GM23338 (cell line): Measurements from ENCODE around the gene MRNIP. TPM values are rescaled to one million over a fixed set of nuclear protein-coding genes. Genes with fewer than 3 reads are reported as not detected.

Experiments
- ATAC-seq: fragments of 200-7000 bp; cut with Tn5 transposase; 3 replicates; pipeline ENCODE4 v1.9.1; 2020
- DNase-seq: peaks from one replicate; pipeline ENCODE4 v3.0.0-alpha.2; 2015; ENCODE audit warnings: low spot score
- H2AFZ ChIP-seq: fragments of 200-600 bp; sonication (generic); 2 replicates; pipeline ENCODE4 v1.8.0; 2016; ENCODE audit warnings: antibody characterized with exemption, mild to moderate bottlenecking, moderate library complexity
- H3F3A ChIP-seq: fragments of 200-600 bp; sonication (generic); replicated peaks from 2 replicates; pipeline ENCODE4 v1.8.0; 2017; ENCODE audit warnings: antibody characterized with exemption, mixed run types, low read depth
- H3K27ac ChIP-seq: fragments of 200-600 bp; sonication (generic); 2 replicates; pipeline ENCODE4 v1.6.1; 2016; ENCODE audit warnings: low read depth
- H3K27me3 ChIP-seq: fragments of 200-600 bp; sonication (generic); 2 replicates; pipeline ENCODE4 v1.8.0; 2016; ENCODE audit warnings: mild to moderate bottlenecking, mixed run types, moderate library complexity; ENCODE audit not compliant: insufficient read depth
- H3K36me3 ChIP-seq: fragments of 200-600 bp; sonication (generic); 2 replicates; pipeline ENCODE4 v1.8.0; 2016; ENCODE audit warnings: mild to moderate bottlenecking; ENCODE audit not compliant: insufficient read depth
- H3K4me1 ChIP-seq: fragments of 200-600 bp; sonication (generic); 2 replicates; pipeline ENCODE4 v1.8.0; 2016; ENCODE audit warnings: mild to moderate bottlenecking, moderate library complexity; ENCODE audit not compliant: insufficient read depth
- H3K4me2 ChIP-seq: fragments of 200-600 bp; sonication (generic); 2 replicates; pipeline ENCODE4 v1.7.1; 2017; ENCODE audit warnings: mixed run types
- H3K4me3 ChIP-seq: fragments of 200-600 bp; sonication (generic); 2 replicates; pipeline ENCODE4 v1.6.1; 2016; ENCODE audit warnings: mixed run types
- H3K79me2 ChIP-seq: fragments of 200-600 bp; sonication (generic); replicated peaks from 2 replicates; pipeline ENCODE4 v1.8.0; 2017; ENCODE audit warnings: mild to moderate bottlenecking; ENCODE audit not compliant: insufficient read depth
- H3K9me2 ChIP-seq: fragments of 200-600 bp; sonication (generic); 2 replicates; pipeline ENCODE4 v1.8.0; 2017; ENCODE audit not compliant: insufficient read depth
- H4K20me1 ChIP-seq: fragments of 200-600 bp; sonication (generic); replicated peaks from 2 replicates; pipeline ENCODE4 v1.8.0; 2017; ENCODE audit warnings: mild to moderate bottlenecking; ENCODE audit not compliant: insufficient read depth
- H3K27ac Mint-ChIP-seq: 2 replicates; pipeline ENCODE4 v1.8.0; 2020; ENCODE audit warnings: inconsistent platforms, mild to moderate bottlenecking, moderate library complexity, mixed read lengths
- H3K27me3 Mint-ChIP-seq: 3 replicates; pipeline ENCODE4 v1.8.0; 2022; ENCODE audit warnings: low read depth, mild to moderate bottlenecking, moderate library complexity, mixed read lengths, inconsistent platforms; ENCODE audit not compliant: insufficient read depth, poor library complexity
- H3K36me3 Mint-ChIP-seq: 3 replicates; pipeline ENCODE4 v1.8.0; 2021; ENCODE audit warnings: low read depth, mild to moderate bottlenecking, inconsistent platforms, moderate library complexity, mixed read lengths
- H3K4me1 Mint-ChIP-seq: 3 replicates; pipeline ENCODE4 v1.8.0; 2020; ENCODE audit warnings: mild to moderate bottlenecking, inconsistent platforms, mixed read lengths
- H3K4me3 Mint-ChIP-seq: 3 replicates; pipeline ENCODE4 v1.8.0; 2021; ENCODE audit warnings: moderate library complexity, mild to moderate bottlenecking, inconsistent platforms, mixed read lengths
- H3K9me3 Mint-ChIP-seq: 3 replicates; pipeline ENCODE4 v1.8.0; 2020; ENCODE audit warnings: moderate library complexity, mild to moderate bottlenecking, inconsistent platforms, mixed read lengths
- CREB1 ChIP-seq: fragments of 250-450 bp; sonication (Bioruptor Pico); IDR thresholded peaks from 2 replicates; pipeline ENCODE4 v1.5.0; 2020; ENCODE audit warnings: low read depth, mild to moderate bottlenecking, moderate library complexity
- CTCF ChIP-seq, 2 experiments: fragments of 200-600 bp in 1 of 2; sonication (generic) in 1 of 2; conservative IDR thresholded peaks; 2 replicates each; pipeline versions ENCODE4 v1.5.1 to v1.6.1; 2016 to 2017; ENCODE audit warnings: antibody characterized with exemption in 2 of 2, low read depth in 2 of 2, mild to moderate bottlenecking in 2 of 2, moderate library complexity in 1 of 2
- ETS1 ChIP-seq: IDR thresholded peaks from 2 replicates; pipeline ENCODE4 v1.6.1; 2016; ENCODE audit warnings: antibody characterized with exemption
- EZH2 ChIP-seq: fragments of 200-600 bp; sonication (generic); IDR thresholded peaks from one replicate; pipeline ENCODE4 v1.8.0; 2017; ENCODE audit warnings: antibody characterized with exemption, mild to moderate bottlenecking, low read depth; ENCODE audit not compliant: unreplicated experiment
- EZH2phosphoT487 ChIP-seq: fragments of 200-600 bp; sonication (generic); IDR thresholded peaks from one replicate; pipeline ENCODE4 v1.8.1; 2018; ENCODE audit warnings: antibody characterized with exemption; ENCODE audit not compliant: unreplicated experiment
- JUNB ChIP-seq: IDR thresholded peaks from one replicate; pipeline ENCODE4 v1.6.1; 2016; ENCODE audit warnings: antibody characterized with exemption; ENCODE audit not compliant: unreplicated experiment
- NANOG ChIP-seq: IDR thresholded peaks from 2 replicates; pipeline ENCODE4 v1.6.1; 2016; ENCODE audit warnings: antibody characterized with exemption, borderline replicate concordance
- POLR2AphosphoS5 ChIP-seq: IDR thresholded peaks from 2 replicates; pipeline ENCODE4 v1.6.1; 2016; ENCODE audit warnings: antibody characterized with exemption, low read depth
- REST ChIP-seq: IDR thresholded peaks from one replicate; pipeline ENCODE4 v1.6.1; 2018; ENCODE audit warnings: antibody characterized with exemption; ENCODE audit not compliant: unreplicated experiment
- STAT1 ChIP-seq: IDR thresholded peaks from one replicate; pipeline ENCODE4 v1.6.1; 2016; ENCODE audit warnings: antibody characterized with exemption; ENCODE audit not compliant: unreplicated experiment
- ZNF114 ChIP-seq: fragments of 250-450 bp; sonication (Bioruptor Pico); IDR thresholded peaks from 2 replicates; pipeline ENCODE4 v1.5.0; 2020; ENCODE audit warnings: mild to moderate bottlenecking, moderate library complexity
- ZNF331 ChIP-seq: fragments of 250-450 bp; sonication (Bioruptor Pico); IDR thresholded peaks from 2 replicates; pipeline ENCODE4 v1.5.0; 2020; ENCODE audit warnings: low read depth, mild to moderate bottlenecking, moderate library complexity
- polyA plus RNA-seq: library from polyadenylated mRNA; unstranded; fragments of >200 nt; fragmentation: Nextera tagmentation; extraction: Ambion mirVana; gene quantifications from 2 replicates; pipeline ENCODE4 v1.2.1, GENCODE V29; 2016
- total RNA-seq: library from RNA; depleted of rRNA; stranded (reverse); fragments of >200 nt; shearing (Covaris generic); gene quantifications from 2 replicates; pipeline ENCODE4 v1.2.3, GENCODE V29; 2014
- TF ChIP-seq, protein P1 (sequence below): fragments of 250-450 bp; sonication (Bioruptor Pico); IDR thresholded peaks from 2 replicates; pipeline ENCODE4 v1.5.0; 2020; ENCODE audit warnings: mild to moderate bottlenecking, moderate library complexity

MRNIP gene
- total and polyA plus RNA-seq, 2 experiments from 2014 or later = 18.2 to 34.4 TPM

DNA sequence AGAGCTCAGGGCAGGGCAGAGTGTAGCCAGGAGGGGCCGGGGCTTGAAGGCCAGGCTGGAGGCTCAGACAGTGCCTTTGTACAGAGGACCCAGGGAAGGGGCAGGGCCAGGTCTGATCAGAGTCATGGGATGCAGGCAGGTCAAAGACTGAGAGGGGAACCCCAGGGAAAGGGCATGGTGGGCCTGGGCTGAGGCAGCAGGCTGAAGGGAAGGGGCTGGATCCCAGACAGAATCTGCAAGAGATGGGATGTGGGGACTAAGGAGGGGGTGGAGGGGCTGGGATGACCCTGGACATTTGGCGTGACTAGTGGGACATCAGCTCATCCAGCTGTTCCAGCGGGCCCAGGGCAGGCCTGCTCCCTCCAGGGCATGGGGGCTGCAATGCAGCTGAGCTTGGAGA, 15.5 kb upstream of the MRNIP start:
- no peak overlapping the region for H3K27ac Mint-ChIP-seq
- H3K4me3 Mint-ChIP-seq = no peak overlapping the region
- Histone ChIP-seq H3K27ac (no peak overlapping the region), H3K4me2 (no peak overlapping the region), H3K9me2 (no peaks in the 10 kb centered on the region), H3K4me3 (no peak overlapping the region), H4K20me1 (no peaks in the 10 kb centered on the region; the same call in 1 of the 2 replicates), H3K4me1 (no peaks in the 10 kb centered on the region), H3K79me2 (no peaks in the 10 kb centered on the region), H2AFZ (no peak overlapping the region), H3K27me3 (no peaks in the 10 kb centered on the region), H3F3A (peaks cover 8% of the 10 kb centered on the region; the same call in 1 of the 2 replicates), H3K36me3 (no peaks in the 10 kb centered on the region)
- 0 out of 3 replicates have a peak, but pooled peaks cover 2% of the 10 kb centered on the region for H3K4me1 Mint-ChIP-seq
- H3K36me3 Mint-ChIP-seq = peaks cover 25% of the 10 kb centered on the region
- peaks cover under 1% of the 10 kb centered on the region for H3K27me3 Mint-ChIP-seq
- DNase-seq = no peak
- no peaks in the 10 kb centered on the region for H3K9me3 Mint-ChIP-seq
- ATAC-seq = no peak
- TF ChIP-seq CTCF (conservative IDR thresholded peaks at IDR 0.05; ENCODE audit: low read depth in 2 of 2) (no peak), EZH2phosphoT487 (no peak), CREB1 (CRISPR knock-in tag) (no peak), POLR2AphosphoS5 (no peak), ZNF331 (CRISPR knock-in tag) (no peak), EZH2 (no peak), ZNF114 (no peak), ETS1 (no peak), NANOG (no peak), JUNB (no peak), REST (no peak), STAT1 (no peak)
- TF ChIP-seq, protein P1, sequence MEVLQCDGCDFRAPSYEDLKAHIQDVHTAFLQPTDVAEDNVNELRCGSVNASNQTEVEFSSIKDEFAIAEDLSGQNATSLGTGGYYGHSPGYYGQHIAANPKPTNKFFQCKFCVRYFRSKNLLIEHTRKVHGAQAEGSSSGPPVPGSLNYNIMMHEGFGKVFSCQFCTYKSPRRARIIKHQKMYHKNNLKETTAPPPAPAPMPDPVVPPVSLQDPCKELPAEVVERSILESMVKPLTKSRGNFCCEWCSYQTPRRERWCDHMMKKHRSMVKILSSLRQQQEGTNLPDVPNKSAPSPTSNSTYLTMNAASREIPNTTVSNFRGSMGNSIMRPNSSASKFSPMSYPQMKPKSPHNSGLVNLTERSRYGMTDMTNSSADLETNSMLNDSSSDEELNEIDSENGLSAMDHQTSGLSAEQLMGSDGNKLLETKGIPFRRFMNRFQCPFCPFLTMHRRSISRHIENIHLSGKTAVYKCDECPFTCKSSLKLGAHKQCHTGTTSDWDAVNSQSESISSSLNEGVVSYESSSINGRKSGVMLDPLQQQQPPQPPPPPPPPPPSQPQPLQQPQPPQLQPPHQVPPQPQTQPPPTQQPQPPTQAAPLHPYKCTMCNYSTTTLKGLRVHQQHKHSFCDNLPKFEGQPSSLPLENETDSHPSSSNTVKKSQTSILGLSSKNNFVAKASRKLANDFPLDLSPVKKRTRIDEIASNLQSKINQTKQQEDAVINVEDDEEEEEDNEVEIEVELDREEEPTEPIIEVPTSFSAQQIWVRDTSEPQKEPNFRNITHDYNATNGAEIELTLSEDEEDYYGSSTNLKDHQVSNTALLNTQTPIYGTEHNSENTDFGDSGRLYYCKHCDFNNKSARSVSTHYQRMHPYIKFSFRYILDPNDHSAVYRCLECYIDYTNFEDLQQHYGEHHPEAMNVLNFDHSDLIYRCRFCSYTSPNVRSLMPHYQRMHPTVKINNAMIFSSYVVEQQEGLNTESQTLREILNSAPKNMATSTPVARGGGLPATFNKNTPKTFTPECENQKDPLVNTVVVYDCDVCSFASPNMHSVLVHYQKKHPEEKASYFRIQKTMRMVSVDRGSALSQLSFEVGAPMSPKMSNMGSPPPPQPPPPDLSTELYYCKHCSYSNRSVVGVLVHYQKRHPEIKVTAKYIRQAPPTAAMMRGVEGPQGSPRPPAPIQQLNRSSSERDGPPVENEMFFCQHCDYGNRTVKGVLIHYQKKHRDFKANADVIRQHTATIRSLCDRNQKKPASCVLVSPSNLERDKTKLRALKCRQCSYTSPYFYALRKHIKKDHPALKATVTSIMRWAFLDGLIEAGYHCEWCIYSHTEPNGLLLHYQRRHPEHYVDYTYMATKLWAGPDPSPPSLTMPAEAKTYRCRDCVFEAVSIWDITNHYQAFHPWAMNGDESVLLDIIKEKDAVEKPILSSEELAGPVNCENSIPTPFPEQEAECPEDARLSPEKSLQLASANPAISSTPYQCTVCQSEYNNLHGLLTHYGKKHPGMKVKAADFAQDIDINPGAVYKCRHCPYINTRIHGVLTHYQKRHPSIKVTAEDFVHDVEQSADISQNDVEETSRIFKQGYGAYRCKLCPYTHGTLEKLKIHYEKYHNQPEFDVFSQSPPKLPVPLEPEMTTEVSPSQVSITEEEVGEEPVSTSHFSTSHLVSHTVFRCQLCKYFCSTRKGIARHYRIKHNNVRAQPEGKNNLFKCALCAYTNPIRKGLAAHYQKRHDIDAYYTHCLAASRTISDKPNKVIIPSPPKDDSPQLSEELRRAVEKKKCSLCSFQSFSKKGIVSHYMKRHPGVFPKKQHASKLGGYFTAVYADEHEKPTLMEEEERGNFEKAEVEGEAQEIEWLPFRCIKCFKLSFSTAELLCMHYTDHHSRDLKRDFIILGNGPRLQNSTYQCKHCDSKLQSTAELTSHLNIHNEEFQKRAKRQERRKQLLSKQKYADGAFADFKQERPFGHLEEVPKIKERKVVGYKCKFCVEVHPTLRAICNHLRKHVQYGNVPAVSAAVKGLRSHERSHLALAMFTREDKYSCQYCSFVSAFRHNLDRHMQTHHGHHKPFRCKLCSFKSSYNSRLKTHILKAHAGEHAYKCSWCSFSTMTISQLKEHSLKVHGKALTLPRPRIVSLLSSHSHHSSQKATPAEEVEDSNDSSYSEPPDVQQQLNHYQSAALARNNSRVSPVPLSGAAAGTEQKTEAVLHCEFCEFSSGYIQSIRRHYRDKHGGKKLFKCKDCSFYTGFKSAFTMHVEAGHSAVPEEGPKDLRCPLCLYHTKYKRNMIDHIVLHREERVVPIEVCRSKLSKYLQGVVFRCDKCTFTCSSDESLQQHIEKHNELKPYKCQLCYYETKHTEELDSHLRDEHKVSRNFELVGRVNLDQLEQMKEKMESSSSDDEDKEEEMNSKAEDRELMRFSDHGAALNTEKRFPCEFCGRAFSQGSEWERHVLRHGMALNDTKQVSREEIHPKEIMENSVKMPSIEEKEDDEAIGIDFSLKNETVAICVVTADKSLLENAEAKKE (CRISPR knock-in tag) = no peak
